ENCODE measurements around the gene GPRIN3.

GRCh38 chr4:89284020-89284424 lies 23.6 kb downstream of the GPRIN3 start:
- TF ChIP-seq POLR2A (IDR thresholded peaks at IDR 0.05) (no peak), CTCF (IDR thresholded peaks at IDR 0.05) (no peak)

Measured in testis (tissue), 2 donors.